ENCODE data around the gene FAM135A. TPM values are rescaled to one million over a fixed set of nuclear protein-coding genes. Genes with fewer than 3 reads are reported as not detected.
A peak's percentile ranks its signal among the peaks of the same experiment; 100 is the strongest.

The FAM135A gene
- total and polyA plus RNA-seq, 9 of the 15 experiments (the other 6 are each of a cell fraction or from before 2014, with no cell fraction given): 7.4 to 32.9 (median 19.2) TPM

GRCh38 chr6:70395301-70395672 is 18.0 kb upstream of the FAM135A start:
- 0 out of 2 replicates have a peak overlapping the region, but pooled peaks have one; percentile 2 for H2AFZ ChIP-seq (ENCODE audit: low read depth, low read length)
- BruUV-seq (replicated peaks): TSS peak; percentile 76
- H3K9ac ChIP-seq (ENCODE audit: insufficient read depth in 1 of 2, low read depth in 2 of 2, low read length in 2 of 2): peak overlapping the region in 1 of 2 experiments; percentile 96; a peak in 3 of 4 replicates
- peaks cover 16% of the 10 kb centered on the region; the same call in 1 of the 2 replicates for H4K20me1 ChIP-seq (replicated peaks; ENCODE audit: control insufficient read depth, insufficient read depth, low read length)
- peaks cover 2% of the 10 kb centered on the region; the same call in 1 of the 2 replicates for H3K9me3 ChIP-seq (replicated peaks; ENCODE audit: control insufficient read depth, insufficient read depth, low read depth, low read length)
- no peak for FAIRE-seq
- peaks cover 3% of the 10 kb centered on the region for H3K9me1 ChIP-seq (ENCODE audit: control insufficient read depth, insufficient read depth, low read length)
- peak; percentile 0; the same call in 2 of the 3 replicates for ATAC-seq
- intact Hi-C loops (cut with micrococcal nuclease): loop anchor here (2.0 to 10.0 kb wide), 4 partner anchors 18 to 1738 kb away; partner anchors contain the start of genes SDHAF4 and SMAP1
- no peaks in the 10 kb centered on the region for H3K27me3 ChIP-seq (ENCODE audit: control insufficient read depth in 2 of 2, insufficient read depth in 2 of 2, low read length in 2 of 2)
- ChIA-PET CTCF (ENCODE audit: low intra/inter-chr PET ratio) (no interaction called here), POLR2A (interaction anchor here (0.6 to 2.3 kb wide), 16 partner anchors 12 to 656 kb away, joined by 3 to 23 read pairs (median 4); partner anchors contain the start of gene FAM135A)
- peak overlapping the region; percentile 94 for H3K27ac ChIP-seq (ENCODE audit: extremely low read depth, low read depth, low read length)
- H3K4me2 ChIP-seq (ENCODE audit: insufficient read depth, low read length): peak overlapping the region; percentile 92
- in situ Hi-C loops (cut with MboI): no loop called here
- H3K4me3 ChIP-seq: peak overlapping the region; percentile 58
- H3K36me3 ChIP-seq (ENCODE audit: control insufficient read depth, insufficient read depth, low read length): peaks cover 22% of the 10 kb centered on the region; the same call in 2 of the 3 replicates
- peaks cover 53% of the 10 kb centered on the region for H3K79me2 ChIP-seq (ENCODE audit: control insufficient read depth, insufficient read depth, low read length)
- H3K4me1 ChIP-seq (replicated peaks in 1 of 2; ENCODE audit: control insufficient read depth in 2 of 2, insufficient read depth in 2 of 2, low read length in 2 of 2): peaks cover 2 to 18% of the 10 kb centered on the region in 2 experiments; a peak in 4 of 5 replicates
- no peak for DNase-seq (ENCODE audit: extremely low read depth in 1 of 4, low spot score in 3 of 4)
- TF ChIP-seq L3MBTL2 (IDR thresholded peaks at IDR 0.05): no peak
- TF ChIP-seq KAT7 (CRISPR knock-in tag; IDR thresholded peaks at IDR 0.05; ENCODE audit: borderline replicate concordance): 0 out of 2 replicates have a peak, but pooled peaks have one; percentile 18
- no peak for TF ChIP-seq PCBP1 (IDR thresholded peaks at IDR 0.05; ENCODE audit: low read depth, low read length, poor library complexity, severe bottlenecking)
- TF ChIP-seq ATF1 (CRISPR knock-in tag; IDR thresholded peaks at IDR 0.05): no peak
- TF ChIP-seq ATF1 (tag; IDR thresholded peaks at IDR 0.05): no peak
- TF ChIP-seq NFYB (IDR thresholded peaks at IDR 0.05; ENCODE audit: extremely low read depth, insufficient read length): no peak
- TF ChIP-seq RCOR1 (IDR thresholded peaks at IDR 0.05; ENCODE audit: borderline replicate concordance in 1 of 2, low read depth in 2 of 2, low read length in 2 of 2): no peak
- TF ChIP-seq EGR1 (conservative IDR thresholded peaks at IDR 0.05): no peak
- TF ChIP-seq ZNF217 (CRISPR knock-in tag; IDR thresholded peaks at IDR 0.05): no peak
- TF ChIP-seq HCFC1 (IDR thresholded peaks at IDR 0.05; ENCODE audit: low read depth, low read length): no peak
- TF ChIP-seq ELF4 (CRISPR knock-in tag; IDR thresholded peaks at IDR 0.05): no peak
- TF ChIP-seq ZFPM2 (CRISPR knock-in tag; IDR thresholded peaks at IDR 0.05): 0 out of 2 replicates have a peak, but pooled peaks have one; percentile 55
- TF ChIP-seq GTF2E2 (tag; IDR thresholded peaks at IDR 0.05): peak; percentile 74; the same call in 1 of the 2 replicates
- no peak for TF ChIP-seq GATAD2B (IDR thresholded peaks at IDR 0.05; ENCODE audit: borderline replicate concordance)
- TF ChIP-seq MIER1 (IDR thresholded peaks at IDR 0.05; ENCODE audit: low read depth): 0 out of 2 replicates have a peak, but pooled peaks have one; percentile 14
- no peak for TF ChIP-seq HMGN3 (IDR thresholded peaks at IDR 0.05; ENCODE audit: borderline replicate concordance, extremely low read depth, insufficient read length, low read depth, low read length)
- TF ChIP-seq, protein P1, sequence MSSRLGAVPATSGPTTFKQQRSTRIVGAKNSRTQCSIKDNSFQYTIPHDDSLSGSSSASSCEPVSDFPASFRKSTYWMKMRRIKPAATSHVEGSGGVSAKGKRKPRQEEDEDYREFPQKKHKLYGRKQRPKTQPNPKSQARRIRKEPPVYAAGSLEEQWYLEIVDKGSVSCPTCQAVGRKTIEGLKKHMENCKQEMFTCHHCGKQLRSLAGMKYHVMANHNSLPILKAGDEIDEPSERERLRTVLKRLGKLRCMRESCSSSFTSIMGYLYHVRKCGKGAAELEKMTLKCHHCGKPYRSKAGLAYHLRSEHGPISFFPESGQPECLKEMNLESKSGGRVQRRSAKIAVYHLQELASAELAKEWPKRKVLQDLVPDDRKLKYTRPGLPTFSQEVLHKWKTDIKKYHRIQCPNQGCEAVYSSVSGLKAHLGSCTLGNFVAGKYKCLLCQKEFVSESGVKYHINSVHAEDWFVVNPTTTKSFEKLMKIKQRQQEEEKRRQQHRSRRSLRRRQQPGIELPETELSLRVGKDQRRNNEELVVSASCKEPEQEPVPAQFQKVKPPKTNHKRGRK (tag; IDR thresholded peaks at IDR 0.05): peak; percentile 22
- no peak for TF ChIP-seq HNRNPL (IDR thresholded peaks at IDR 0.05; ENCODE audit: low read depth, low read length)
- TF ChIP-seq ZNF507 (tag; conservative IDR thresholded peaks at IDR 0.05): no peak
- no peak for TF ChIP-seq TSHZ1 (CRISPR knock-in tag; IDR thresholded peaks at IDR 0.05)
